CD4-positive, alpha-beta T cell treated with Interleukin-17A for 1 hour (primary cell): ENCODE results near the gene ARL17B.
"Not testable (repeated sequence)": the region's sequence is repeated elsewhere in the genome, so short reads cannot be mapped to it uniquely, and the experiment has no call there.

Source experiments
- DNase-seq: peaks from one replicate; pipeline ENCODE4 v3.0.0-alpha.2; 2020

ARL17B gene

GRCh38 chr17:46361755-46362154 is at the start of gene ARL17B:
Gene ARL17B (minus strand): TSS chr17:46361766. CDS start chr17:46358397, 3,369 bp downstream.
- DNase-seq: peak; percentile 100

- DNase-seq: not testable (repeated sequence)
Measured at GRCh38 chr17:46409864-46410263, 48.3 kb upstream of the ARL17B start.

GRCh38 chr17:46407155-46407554 is 45.6 kb upstream of the ARL17B start:
- not testable (repeated sequence) for DNase-seq

GRCh38 chr17:46401033-46401787 is 39.6 kb upstream of the ARL17B start:
- not testable (repeated sequence) for DNase-seq

GRCh38 chr17:46400543-46400942 is 39.0 kb upstream of the ARL17B start:
- DNase-seq: not testable (repeated sequence)

- DNase-seq: not testable (repeated sequence)
Measured at GRCh38 chr17:46399993-46400392, 38.4 kb upstream of the ARL17B start.

GRCh38 chr17:46396292-46396691 is 34.7 kb upstream of the ARL17B start:
- DNase-seq: not testable (repeated sequence)

- DNase-seq: not testable (repeated sequence)
Measured at GRCh38 chr17:46393702-46394101, 32.1 kb upstream of the ARL17B start.

- not testable (repeated sequence) for DNase-seq
Measured at GRCh38 chr17:46385491-46385890, 23.9 kb upstream of the ARL17B start.

GRCh38 chr17:46383118-46383517 is 21.6 kb upstream of the ARL17B start:
- DNase-seq: not testable (repeated sequence)

- DNase-seq: not testable (repeated sequence)
Measured at GRCh38 chr17:46373418-46373817, 11.9 kb upstream of the ARL17B start.

- not testable (repeated sequence) for DNase-seq
Measured at GRCh38 chr17:46372236-46373229, 11.0 kb upstream of the ARL17B start.

- DNase-seq: not testable (repeated sequence)
Measured at GRCh38 chr17:46367520-46367919, 6.0 kb upstream of the ARL17B start.

GRCh38 chr17:46361145-46361735 is 326 bp downstream of the ARL17B start:
- DNase-seq: not testable (repeated sequence)

GRCh38 chr17:46353856-46354255 is 7.7 kb downstream of the ARL17B start:
- not testable (repeated sequence) for DNase-seq

GRCh38 chr17:46349060-46349459 is 12.5 kb downstream of the ARL17B start:
- not testable (repeated sequence) for DNase-seq

- not testable (repeated sequence) for DNase-seq
Measured at GRCh38 chr17:46348345-46348744, 13.2 kb downstream of the ARL17B start.

GRCh38 chr17:46342131-46342530 is 19.4 kb downstream of the ARL17B start:
- DNase-seq: not testable (repeated sequence)

- DNase-seq: not testable (repeated sequence)
Measured at GRCh38 chr17:46341220-46341619, 20.3 kb downstream of the ARL17B start.

- not testable (repeated sequence) for DNase-seq
Measured at GRCh38 chr17:46294831-46295230, 66.7 kb downstream of the ARL17B start, which contains the start of gene LRRC37A. Gene LRRC37A (plus strand): TSS chr17:46295131. CDS start chr17:46295134, 3 bp downstream.

GRCh38 chr17:46291618-46292017 is 69.9 kb downstream of the ARL17B start:
- DNase-seq: not testable (repeated sequence)

GRCh38 chr17:46290906-46291546 is 70.5 kb downstream of the ARL17B start:
- peak; percentile 33 for DNase-seq
